Fibroblast of pulmonary artery (primary cell): ENCODE measurements around the gene SIX1.

ENCODE experiments used
- DNase-seq: peaks from one replicate; pipeline ENCODE4 v3.0.0-alpha.2; 2010; ENCODE audit warnings: low read depth
- H3K4me3 ChIP-seq: replicated peaks from 2 replicates; pipeline ENCODE4 v1.5.1; 2011; ENCODE audit warnings: low read depth, mild to moderate bottlenecking, control low read depth, low read length, moderate library complexity
- CTCF ChIP-seq: IDR thresholded peaks from 2 replicates; pipeline ENCODE4 v1.5.1; 2011; ENCODE audit warnings: mild to moderate bottlenecking, control low read depth, low read length, inconsistent platforms; ENCODE audit errors: missing control alignments

The SIX1 gene

GRCh38 chr14:60647081-60647836 is 2.0 kb downstream of the SIX1 start:
- TF ChIP-seq CTCF = no peak
- H3K4me3 ChIP-seq = peak overlapping the region; percentile 55
- DNase-seq = no peak

DNA sequence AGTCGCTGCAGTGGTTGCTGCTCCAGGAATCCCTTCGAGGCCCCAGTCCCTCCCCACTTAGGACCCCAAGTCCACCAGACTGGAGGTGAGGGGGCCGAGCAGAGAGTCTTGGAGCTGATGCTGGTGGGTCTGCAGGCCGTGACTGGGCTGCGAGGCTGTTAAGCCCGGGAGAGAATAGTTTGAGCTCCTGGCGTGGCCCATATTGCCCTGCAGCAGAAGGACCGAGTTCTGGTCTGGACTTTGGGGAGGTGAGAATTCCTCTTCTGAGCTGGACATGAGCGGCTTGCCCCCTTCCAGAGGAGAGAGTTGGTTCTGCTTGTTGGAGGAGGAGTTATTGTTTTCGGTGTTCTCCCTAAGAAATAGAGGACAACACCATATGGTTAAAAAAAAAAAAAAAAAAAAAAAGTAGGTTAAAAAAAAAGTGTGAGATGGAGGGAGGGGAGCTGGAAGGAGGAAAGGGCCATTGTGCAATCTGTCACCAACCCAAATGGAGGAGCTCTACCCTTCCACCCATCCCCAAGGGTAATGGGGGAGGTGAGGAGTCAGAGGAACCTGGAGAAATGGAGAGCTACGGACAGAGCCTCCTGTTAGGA is 3.0 kb downstream of the SIX1 start:
- no peak for DNase-seq
- H3K4me3 ChIP-seq = no peak overlapping the region
- no peak for TF ChIP-seq CTCF

DNA sequence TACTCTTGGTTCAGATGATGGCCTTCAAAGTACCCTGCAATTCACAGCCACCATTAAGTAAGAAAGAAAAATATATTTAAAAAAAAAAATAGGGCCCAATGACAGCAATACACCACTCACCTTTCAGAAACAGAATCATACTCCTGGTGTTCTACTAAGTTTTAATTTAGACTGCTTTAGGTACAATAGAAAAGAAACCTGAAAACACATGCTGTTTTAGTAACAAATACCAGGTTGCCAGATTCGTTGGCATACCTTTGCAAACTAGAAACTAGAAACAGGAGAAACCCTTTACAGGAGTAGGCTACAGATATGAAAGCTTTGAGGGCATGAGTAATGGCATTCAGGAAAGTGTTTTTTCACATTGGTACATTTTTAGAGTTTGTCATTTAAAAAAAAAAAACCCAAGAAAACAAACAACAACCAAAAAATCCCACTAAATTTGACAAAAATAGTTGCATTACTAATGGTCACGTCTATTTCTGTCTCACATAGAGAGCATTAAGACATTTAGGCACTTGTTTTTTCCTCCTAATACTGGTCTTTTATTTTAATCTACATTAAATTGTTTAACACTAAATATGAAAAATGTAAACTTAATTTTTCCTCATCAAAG is 4.0 kb downstream of the SIX1 start:
- no peak for DNase-seq
- no peak overlapping the region for H3K4me3 ChIP-seq
- TF ChIP-seq CTCF = no peak

GRCh38 chr14:60644666-60645065 is 4.6 kb downstream of the SIX1 start:
- TF ChIP-seq CTCF = no peak
- H3K4me3 ChIP-seq = no peak overlapping the region
- DNase-seq = no peak

DNA sequence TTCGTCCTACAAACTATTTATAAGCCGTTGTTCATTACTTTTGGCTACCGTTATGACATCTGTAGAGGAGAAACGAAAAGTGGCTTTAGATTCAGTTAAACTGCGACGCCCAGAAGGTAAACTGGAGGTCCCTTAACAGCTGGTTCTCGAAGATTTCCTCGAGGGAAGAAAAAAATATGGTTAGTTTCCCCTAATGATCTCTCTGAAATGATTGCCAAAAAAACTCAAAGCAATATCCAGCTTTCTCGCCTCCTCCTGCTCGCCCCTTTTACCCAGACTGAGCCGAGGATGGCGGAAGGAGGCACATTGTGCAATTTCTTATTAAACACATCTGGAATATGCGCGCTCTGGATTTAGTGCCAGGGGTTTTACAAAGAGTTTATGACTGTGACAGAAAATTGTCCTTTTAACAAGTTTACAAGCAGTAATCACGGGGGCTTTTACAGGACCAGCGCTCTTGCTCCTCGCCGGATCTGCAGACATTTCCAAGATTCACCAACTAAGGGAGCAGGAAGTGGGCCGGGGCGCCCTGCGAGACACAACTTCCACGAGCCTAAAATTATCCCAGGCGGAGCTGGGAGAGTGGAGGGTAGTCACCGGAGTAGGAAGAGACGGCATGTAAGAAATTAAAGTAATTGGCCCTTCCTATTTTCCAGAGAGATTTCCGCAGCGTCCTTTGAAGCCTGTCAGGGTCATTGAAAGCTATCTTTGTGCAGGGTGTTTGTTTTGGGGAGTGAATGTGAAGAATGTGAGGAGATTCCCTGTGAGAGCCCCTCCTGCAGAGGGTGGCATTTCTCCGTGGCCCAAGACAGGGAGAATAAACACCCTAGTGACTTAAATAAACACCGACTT is 5.6 kb downstream of the SIX1 start:
- H3K4me3 ChIP-seq = no peak overlapping the region
- TF ChIP-seq CTCF = no peak
- DNase-seq = no peak

DNA sequence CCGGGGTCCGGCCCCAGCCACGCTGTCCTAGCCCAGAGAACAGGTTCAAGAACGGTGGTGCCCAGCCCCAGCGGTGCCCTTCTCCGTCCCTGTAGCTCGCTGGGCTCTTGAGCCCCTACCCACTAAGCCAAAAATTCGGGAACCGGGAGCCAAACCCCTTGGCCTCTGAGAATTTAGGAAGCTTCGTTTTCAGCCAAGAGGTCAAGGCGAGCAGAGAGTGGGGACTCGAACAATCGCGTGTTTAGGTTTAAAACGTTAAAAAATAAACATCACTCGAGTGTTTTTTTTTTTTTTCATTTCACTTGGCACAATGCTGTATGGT is 6.2 kb downstream of the SIX1 start:
- DNase-seq = no peak
- TF ChIP-seq CTCF = no peak
- H3K4me3 ChIP-seq = no peak overlapping the region
